SK-N-SH (cell line): ENCODE results near the gene PPP2R5C. TPM values are rescaled to one million over a fixed set of nuclear protein-coding genes. Genes with fewer than 3 reads are reported as not detected.
A peak's percentile ranks its signal among the peaks of the same experiment; 100 is the strongest.

Experiments used
- CTCF ChIA-PET: fragments of 300-600, 350-600 bp; formaldehyde crosslinking; extraction: SDS; loops from one replicate; lab custom pipeline; 2021; lab: Yijun Ruan, JAX
- POLR2A ChIA-PET: fragments of 350-600 bp; sonication (Branson Sonifier 250); formaldehyde crosslinking; extraction: SDS; loops from one replicate; lab custom pipeline; 2020; ENCODE audit warnings: antibody characterized with exemption, inconsistent platforms; lab: Yijun Ruan, JAX
- DNase-seq: peaks from one replicate; pipeline ENCODE4 v3.0.0; 2012
- H2AFZ ChIP-seq: fragments of 200-600 bp; sonication (generic); 2 replicates; pipeline ENCODE4 v1.8.1; 2016; ENCODE audit warnings: antibody characterized with exemption, mild to moderate bottlenecking, low read depth
- H3F3A ChIP-seq: fragments of 200-600 bp; sonication (generic); replicated peaks from 2 replicates; pipeline ENCODE3; 2016; ENCODE audit warnings: antibody characterized with exemption, mild to moderate bottlenecking; ENCODE audit not compliant: insufficient read depth
- H3K27ac ChIP-seq, 2 experiments: fragments of 200-500 bp in 1 of 2; fragments of 200-600 bp in 1 of 2; sonication (Bioruptor generic) in 1 of 2; sonication (generic), shearing (Covaris generic) in 1 of 2; 2 replicates each; pipeline versions ENCODE4 v1.5.1 to v1.6.1; 2014 to 2016; ENCODE audit warnings: low read depth in 2 of 2, inconsistent platforms in 1 of 2, low read length in 1 of 2, mild to moderate bottlenecking in 1 of 2, mixed read lengths in 1 of 2
- H3K27me3 ChIP-seq: fragments of 200-600 bp; sonication (generic), shearing (Covaris generic); 2 replicates; pipeline ENCODE4 v1.6.1; 2016; ENCODE audit warnings: mixed run types; ENCODE audit not compliant: insufficient read depth
- H3K36me3 ChIP-seq, 2 experiments: fragments of 200-500 bp in 1 of 2; fragments of 200-600 bp in 1 of 2; sonication (Bioruptor generic) in 1 of 2; sonication (generic) in 1 of 2; replicated peaks in 1 of 2; 2 replicates each; pipeline versions ENCODE3 to v1.5.1; 2014 to 2016; ENCODE audit warnings: low read length in 1 of 2, mild to moderate bottlenecking in 1 of 2; ENCODE audit not compliant: insufficient read depth in 2 of 2, control insufficient read depth in 1 of 2
- H3K4me1 ChIP-seq, 2 experiments: fragments of 200-500 bp in 1 of 2; fragments of 200-600 bp in 1 of 2; sonication (Bioruptor generic) in 1 of 2; sonication (generic), shearing (Covaris generic) in 1 of 2; 2 replicates each; pipeline versions ENCODE4 v1.5.1 to v1.6.1; 2014 to 2016; ENCODE audit warnings: low read depth in 1 of 2, low read length in 1 of 2, mixed run types in 1 of 2; ENCODE audit not compliant: insufficient read depth in 2 of 2, control insufficient read depth in 1 of 2
- H3K4me2 ChIP-seq: fragments of 200-600 bp; sonication (generic), shearing (Covaris generic); 2 replicates; pipeline ENCODE4 v1.6.1; 2017; ENCODE audit warnings: mixed run types
- H3K4me3 ChIP-seq, 2 experiments: fragments of 200-500 bp in 1 of 2; fragments of 200-600 bp in 1 of 2; sonication (Bioruptor generic) in 1 of 2; sonication (generic), shearing (Covaris generic) in 1 of 2; 2 replicates each; pipeline versions ENCODE4 v1.5.1 to v1.8.1; 2014 to 2016; ENCODE audit warnings: low read depth in 2 of 2, inconsistent platforms in 1 of 2, low read length in 1 of 2, mild to moderate bottlenecking in 1 of 2, mixed read lengths in 1 of 2, moderate library complexity in 1 of 2
- H3K79me2 ChIP-seq: fragments of 200-600 bp; sonication (generic); 2 replicates; pipeline ENCODE4 v1.8.1; 2017; ENCODE audit warnings: mild to moderate bottlenecking; ENCODE audit not compliant: insufficient read depth
- H3K9ac ChIP-seq: fragments of 200-600 bp; sonication (generic); 2 replicates; pipeline ENCODE4 v1.6.1; 2017; ENCODE audit warnings: mixed run types
- H3K9me2 ChIP-seq: fragments of 200-600 bp; sonication (generic); 2 replicates; pipeline ENCODE4 v1.6.1; 2017; ENCODE audit warnings: mixed run types
- H3K9me3 ChIP-seq: fragments of 200-600 bp; sonication (generic); 2 replicates; pipeline ENCODE4 v1.6.1; 2017; ENCODE audit warnings: mixed run types, mild to moderate bottlenecking, moderate library complexity
- H4K20me1 ChIP-seq: fragments of 200-600 bp; sonication (generic); 2 replicates; pipeline ENCODE4 v1.6.1; 2017; ENCODE audit warnings: mild to moderate bottlenecking, mixed run types; ENCODE audit not compliant: insufficient read depth
- CHD2 ChIP-seq: fragments of 150-350 bp; IDR thresholded peaks from 2 replicates; pipeline ENCODE4 v1.6.1; 2018; ENCODE audit warnings: low read length; ENCODE audit not compliant: partially characterized antibody
- EP300 ChIP-seq, 2 experiments: IDR thresholded peaks; 2 replicates each; pipeline versions ENCODE4 v1.4.0 to v1.6.1; 2012; ENCODE audit warnings: borderline replicate concordance in 1 of 2, low read depth in 1 of 2, low read length in 1 of 2
- EZH2phosphoT487 ChIP-seq: fragments of 200-600 bp; sonication (generic); IDR thresholded peaks from 2 replicates; pipeline ENCODE4 v1.6.1; 2017; ENCODE audit warnings: low read depth, mixed run types, mild to moderate bottlenecking, antibody characterized with exemption, moderate library complexity, borderline replicate concordance
- FOSL2 ChIP-seq: IDR thresholded peaks from 2 replicates; pipeline ENCODE4 v1.4.0; 2012; ENCODE audit warnings: low read depth, mild to moderate bottlenecking, moderate library complexity, borderline replicate concordance
- FOXM1 ChIP-seq: IDR thresholded peaks from 2 replicates; pipeline ENCODE4 v1.4.0; 2012; ENCODE audit warnings: low read depth, mild to moderate bottlenecking
- GABPA ChIP-seq: IDR thresholded peaks from 2 replicates; pipeline ENCODE4 v1.4.0; 2012; ENCODE audit warnings: low read depth, mild to moderate bottlenecking
- JUND ChIP-seq: IDR thresholded peaks from 2 replicates; pipeline ENCODE4 v1.4.0; 2012
- MEF2A ChIP-seq: IDR thresholded peaks from 2 replicates; pipeline ENCODE4 v1.4.0; 2012; ENCODE audit warnings: low read depth, borderline replicate concordance
- NFIC ChIP-seq: IDR thresholded peaks from 2 replicates; pipeline ENCODE4 v1.4.0; 2012; ENCODE audit warnings: borderline replicate concordance
- NRF1 ChIP-seq: IDR thresholded peaks from 2 replicates; pipeline ENCODE4 v1.6.1; 2012; ENCODE audit warnings: low read depth, mild to moderate bottlenecking, low read length
- POLR2AphosphoS5 ChIP-seq: IDR thresholded peaks from 2 replicates; pipeline ENCODE4 v1.6.1; 2012; ENCODE audit warnings: low read depth, low read length
- RAD21 ChIP-seq: IDR thresholded peaks from 2 replicates; pipeline ENCODE4 v1.6.1; 2012; ENCODE audit warnings: mild to moderate bottlenecking, low read length
- RCOR1 ChIP-seq: fragments of 150-350 bp; IDR thresholded peaks from 2 replicates; pipeline ENCODE4 v1.6.1; 2017; ENCODE audit warnings: antibody characterized with exemption, low read length
- RFX5 ChIP-seq: IDR thresholded peaks from 2 replicates; pipeline ENCODE4 v1.6.1; 2012; ENCODE audit warnings: mild to moderate bottlenecking, improper control_type of control experiment, low read length
- RXRA ChIP-seq: IDR thresholded peaks from 2 replicates; pipeline ENCODE4 v1.4.0; 2012; ENCODE audit warnings: low read depth, mild to moderate bottlenecking, borderline replicate concordance
- TAF1 ChIP-seq: IDR thresholded peaks from 2 replicates; pipeline ENCODE4 v1.6.1; 2012; ENCODE audit warnings: low read depth, mild to moderate bottlenecking, low read length, moderate library complexity, borderline replicate concordance
- TEAD4 ChIP-seq: IDR thresholded peaks from 2 replicates; pipeline ENCODE4 v1.4.0; 2012; ENCODE audit warnings: mild to moderate bottlenecking, borderline replicate concordance; ENCODE audit not compliant: insufficient read depth
- USF2 ChIP-seq: fragments of 150-350 bp; IDR thresholded peaks from 2 replicates; pipeline ENCODE4 v1.6.1; 2017; ENCODE audit warnings: antibody characterized with exemption, low read length, low read depth, borderline replicate concordance
- YY1 ChIP-seq: IDR thresholded peaks from 2 replicates; pipeline ENCODE4 v1.4.0; 2012; ENCODE audit warnings: low read depth, mild to moderate bottlenecking
- WGBS: methylation state at CpG from one replicate; pipeline ENCODE4 v1.1.6; 2017; ENCODE audit warnings: low lambda C conversion rate; 5-methylcytosine and 5-hydroxymethylcytosine counted together
- polyA plus RNA-seq, 3 experiments: library from polyadenylated mRNA; depleted of rRNA; stranded (reverse); fragments of >200 nt; gene quantifications; 2 replicates each; pipeline ENCODE4 v1.2.3, GENCODE V29; 2012

PPP2R5C gene
- polyA plus RNA-seq, 1 of the 3 experiments (the other 2 are of a cell fraction), result 43.7 TPM

GRCh38 chr14:101966742-101967141, 205.2 kb downstream of the PPP2R5C start:
- CTCF ChIA-PET, result interaction anchor here (1.2 kb wide), 1 partner anchor 195 kb away, joined by 7 read pairs; no protein-coding TSS in a partner anchor
- POLR2A ChIA-PET, result interaction anchor here (1.2 kb wide), 1 partner anchor 18 kb away, joined by 4 read pairs; no protein-coding TSS in a partner anchor
- no peak for DNase-seq
- no peaks in the 10 kb centered on the region for H3K9me3 ChIP-seq
- H3K4me1 ChIP-seq, result peaks cover 29 to 33% of the 10 kb centered on the region in 2 experiments
- peak overlapping the region; percentile 78 for H3K4me2 ChIP-seq
- no peaks in the 10 kb centered on the region for H3K9me2 ChIP-seq
- peaks cover 38% of the 10 kb centered on the region for H4K20me1 ChIP-seq
- H3K4me3 ChIP-seq, result peak overlapping the region; percentile 90 to 97; a peak in 3 of 4 replicates
- H3K79me2 ChIP-seq, result peaks cover 74% of the 10 kb centered on the region
- peaks cover 17% of the 10 kb centered on the region for H3F3A ChIP-seq
- H3K9ac ChIP-seq, result peak overlapping the region; percentile 95
- peaks cover 9 to 27% of the 10 kb centered on the region in 2 experiments for H3K36me3 ChIP-seq
- TF ChIP-seq POLR2AphosphoS5 (no peak), RCOR1 (no peak), FOSL2 (no peak), EP300 (IDR thresholded peaks at IDR 0.05; ENCODE audit: borderline replicate concordance in 1 of 2, low read depth in 1 of 2, low read length in 1 of 2) (no peak), JUND (no peak), CHD2 (no peak), NFIC (no peak), RFX5 (no peak), MEF2A (no peak), YY1 (no peak), RAD21 (no peak), NRF1 (no peak), EZH2phosphoT487 (no peak), RXRA (no peak), GABPA (no peak), TAF1 (no peak)
- 71% methylated on average over 2 of the region's 2 CpGs for WGBS
- H2AFZ ChIP-seq, result no peak overlapping the region; the same call in 1 of the 2 replicates
- H3K27me3 ChIP-seq, result no peaks in the 10 kb centered on the region
- peak overlapping the region; percentile 30 to 83; a peak in 3 of 4 replicates for H3K27ac ChIP-seq

- H2AFZ ChIP-seq, result no peak overlapping the region
- DNase-seq, result no peak
- H3F3A ChIP-seq, result peaks cover 19% of the 10 kb centered on the region
- peaks cover 48% of the 10 kb centered on the region for H4K20me1 ChIP-seq
- CTCF ChIA-PET, result interaction anchor here (1.1 to 1.2 kb wide), 2 partner anchors 16 to 203 kb away, joined by 3 read pairs; no protein-coding TSS in a partner anchor
- H3K4me1 ChIP-seq, result peaks cover 23 to 24% of the 10 kb centered on the region in 2 experiments
- no peaks in the 10 kb centered on the region for H3K9me3 ChIP-seq
- H3K27ac ChIP-seq, result no peak overlapping the region
- WGBS, result 93% methylated on average over 4 of the region's 4 CpGs
- no peaks in the 10 kb centered on the region for H3K9me2 ChIP-seq
- peaks cover 9 to 27% of the 10 kb centered on the region in 2 experiments for H3K36me3 ChIP-seq
- no peak overlapping the region for H3K9ac ChIP-seq
- peaks cover 84% of the 10 kb centered on the region for H3K79me2 ChIP-seq
- TF ChIP-seq EZH2phosphoT487 (no peak), FOXM1 (no peak), USF2 (no peak), CHD2 (no peak), TEAD4 (no peak), NRF1 (no peak), YY1 (no peak)
- TF ChIP-seq, all 33 proteins: peak for 0
- Histone ChIP-seq H3K4me3 (no peak overlapping the region), H3K4me2 (peak overlapping the region; percentile 78), H3K27me3 (no peaks in the 10 kb centered on the region)
- POLR2A ChIA-PET, result interaction anchor here (1.2 kb wide), 1 partner anchor 20 kb away, joined by 4 read pairs; no protein-coding TSS in a partner anchor
These were observed 206.7 kb downstream of the PPP2R5C start for GRCh38 chr14:101968186-101968585.
